ENCODE results near the gene INPP4A. TPM values are rescaled to one million over a fixed set of nuclear protein-coding genes. Genes with fewer than 3 reads are reported as not detected.
"Not testable (repeated sequence)": the region's sequence is repeated elsewhere in the genome, so short reads cannot be mapped to it uniquely, and the experiment has no call there.

INPP4A gene
- total RNA-seq, 2 donors from 2014 or later = 10.9 to 12.2 TPM

GRCh38 chr2:98434492-98434891 is 10.2 kb upstream of the INPP4A start:
- intact Hi-C loops (cut with DNase I) = no loop called here
- ATAC-seq (no peak), DNase-seq (no peak)
- TF ChIP-seq POLR2A (IDR thresholded peaks at IDR 0.05) (no peak), CTCF (IDR thresholded peaks at IDR 0.05) (no peak)
- no peaks in the 10 kb centered on the region for H3K27me3 ChIP-seq
- WGBS, 2 donors = 64% methylated on average over 3 of the region's 3 CpGs
- H3K36me3 ChIP-seq (replicated peaks in 1 of 2; ENCODE audit: insufficient read depth in 1 of 2, low read depth in 2 of 2) = no peaks in the 10 kb centered on the region
- no peak overlapping the region for H3K27ac ChIP-seq
- no peak overlapping the region for H3K4me3 ChIP-seq
- H3K9me3 ChIP-seq = no peaks in the 10 kb centered on the region
- no peaks in the 10 kb centered on the region for H3K4me1 ChIP-seq

- H3K36me3 ChIP-seq (replicated peaks in 1 of 2; ENCODE audit: insufficient read depth in 1 of 2, low read depth in 2 of 2); H3K4me3 ChIP-seq; H3K27me3 ChIP-seq; ATAC-seq; intact Hi-C loops (cut with DNase I); H3K4me1 ChIP-seq; H3K27ac ChIP-seq; H3K9me3 ChIP-seq; DNase-seq: not testable (repeated sequence)
- 72 to 84% methylated on average over 4 of the region's 4 CpGs for WGBS, 2 donors
These were observed 9.0 kb upstream of the INPP4A start for GRCh38 chr2:98435670-98436069.

GRCh38 chr2:98436734-98437133 is 7.9 kb upstream of the INPP4A start:
- Histone ChIP-seq H3K27me3 (no peaks in the 10 kb centered on the region), H3K27ac (no peak overlapping the region), H3K4me1 (no peaks in the 10 kb centered on the region), H3K36me3 (replicated peaks in 1 of 2; ENCODE audit: insufficient read depth in 1 of 2, low read depth in 2 of 2) (no peaks in the 10 kb centered on the region), H3K4me3 (no peak overlapping the region), H3K9me3 (no peaks in the 10 kb centered on the region)
- no peak for ATAC-seq
- DNase-seq = no peak
- no peak for TF ChIP-seq CTCF (IDR thresholded peaks at IDR 0.05)
- no peak for TF ChIP-seq POLR2A (IDR thresholded peaks at IDR 0.05)
- intact Hi-C loops (cut with DNase I) = no loop called here
- WGBS, 2 donors = 57 to 72% methylated on average over 4 of the region's 4 CpGs

- Histone ChIP-seq H3K27ac (no peak overlapping the region), H3K4me3 (no peak overlapping the region), H3K4me1 (no peaks in the 10 kb centered on the region), H3K9me3 (no peaks in the 10 kb centered on the region), H3K36me3 (replicated peaks in 1 of 2; ENCODE audit: insufficient read depth in 1 of 2, low read depth in 2 of 2) (no peaks in the 10 kb centered on the region), H3K27me3 (no peaks in the 10 kb centered on the region)
- no peak for ATAC-seq
- WGBS, 2 donors = 75 to 89% methylated on average over 1 of the region's 1 CpG
- intact Hi-C loops (cut with DNase I) = no loop called here
- TF ChIP-seq CTCF (IDR thresholded peaks at IDR 0.05) = no peak
- TF ChIP-seq POLR2A (IDR thresholded peaks at IDR 0.05) = no peak
- no peak for DNase-seq
These were observed 6.2 kb upstream of the INPP4A start for GRCh38 chr2:98438190-98439133.

- Histone ChIP-seq H3K4me3 (no peak overlapping the region), H3K36me3 (replicated peaks in 1 of 2; ENCODE audit: insufficient read depth in 1 of 2, low read depth in 2 of 2) (no peaks in the 10 kb centered on the region), H3K27ac (no peak overlapping the region), H3K4me1 (peaks cover 13% of the 10 kb centered on the region), H3K27me3 (no peaks in the 10 kb centered on the region), H3K9me3 (no peaks in the 10 kb centered on the region)
- intact Hi-C loops (cut with DNase I) = no loop called here
- 48 to 58% methylated on average over 7 of the region's 7 CpGs for WGBS, 2 donors
- ATAC-seq (no peak), DNase-seq (no peak)
- no peak for TF ChIP-seq POLR2A (IDR thresholded peaks at IDR 0.05)
- TF ChIP-seq CTCF (IDR thresholded peaks at IDR 0.05) = no peak
These were observed 2.8 kb upstream of the INPP4A start for GRCh38 chr2:98441706-98442450.
